ENCODE measurements around the gene GOLM1. TPM values are rescaled to one million over a fixed set of nuclear protein-coding genes. Genes with fewer than 3 reads are reported as not detected.

Gene GOLM1
- total and polyA plus RNA-seq, 2 of the 8 experiments (the other 6 are each of a cell fraction or from before 2014, with no cell fraction given) = 45.9 to 88.9 TPM

GRCh38 chr9:85994191-85994590 lies 105.2 kb downstream of the GOLM1 start:
- H4K8ac ChIP-seq (ENCODE audit: extremely low read depth, insufficient read depth, low read length) = no peak overlapping the region
- H2BK20ac ChIP-seq (ENCODE audit: low read length) = no peak overlapping the region
- no peaks in the 10 kb centered on the region for H3K27me3 ChIP-seq (replicated peaks in 1 of 4; ENCODE audit: control insufficient read depth in 3 of 4, extremely low read depth in 1 of 4, insufficient read depth in 3 of 4, low read length in 3 of 4)
- no peak overlapping the region for H2BK5ac ChIP-seq (ENCODE audit: low read depth, low read length)
- DNase-seq (ENCODE audit: low read depth in 1 of 2, low spot score in 2 of 2) (no peak), FAIRE-seq (no peak)
- no peak overlapping the region for H2BK15ac ChIP-seq (ENCODE audit: low read length)
- no peak overlapping the region for H3K9ac ChIP-seq (replicated peaks in 1 of 4; ENCODE audit: extremely low read depth in 1 of 4, low read depth in 3 of 4, low read length in 3 of 4)
- H3K23me2 ChIP-seq (ENCODE audit: low read depth, low read length) = no peaks in the 10 kb centered on the region; the same call in 1 of the 2 replicates
- peaks cover 0 to 16% (median 4%) of the 10 kb centered on the region in 4 experiments; a peak in 5 of 8 replicates for H3K36me3 ChIP-seq (ENCODE audit: control insufficient read depth in 2 of 4, insufficient read depth in 4 of 4, low read length in 3 of 4)
- peaks cover 0 to 3% of the 10 kb centered on the region in 2 experiments; a peak in 1 of 4 replicates for H3K79me2 ChIP-seq (ENCODE audit: control insufficient read depth in 1 of 2, insufficient read depth in 2 of 2, low read length in 2 of 2)
- no peak overlapping the region for H3K18ac ChIP-seq (ENCODE audit: extremely low read depth, low read length)
- no peaks in the 10 kb centered on the region for H3K9me3 ChIP-seq (ENCODE audit: insufficient read depth in 2 of 2, low read depth in 1 of 2, low read length in 1 of 2)
- no peak overlapping the region for H2BK120ac ChIP-seq (replicated peaks; ENCODE audit: low read depth, low read length)
- no peak overlapping the region for H4K5ac ChIP-seq (ENCODE audit: insufficient read length, low read depth, low read length)
- H3K4me3 ChIP-seq (ENCODE audit: extremely low read depth in 1 of 4, insufficient read depth in 2 of 4, low read depth in 3 of 4, low read length in 4 of 4) = no peak overlapping the region
- H2AFZ ChIP-seq (ENCODE audit: low read length) = no peak overlapping the region
- 85% methylated on average over 2 of the region's 2 CpGs; no CpG with 5 or more reads in 1 of the 2 experiments for WGBS, 2 experiments (ENCODE audit: extremely low coverage in 1 of 2, insufficient coverage in 1 of 2, insufficient read length in 1 of 2, insufficient replicate concordance in 2 of 2, low coverage in 1 of 2, low lambda C conversion rate in 2 of 2, missing lambda C conversion rate in 1 of 2)
- no peak overlapping the region for H3K27ac ChIP-seq (ENCODE audit: low read depth, low read length)
- TF ChIP-seq POLR2A (IDR thresholded peaks at IDR 0.05; ENCODE audit: control extremely low read depth in 1 of 2, low read depth in 2 of 2, low read length in 2 of 2) (no peak), RAD21 (IDR thresholded peaks at IDR 0.05 in 1 of 2, conservative IDR thresholded peaks at IDR 0.05 in 1 of 2; ENCODE audit: low read depth in 2 of 2, low read length in 2 of 2) (no peak), JUND (IDR thresholded peaks at IDR 0.05; ENCODE audit: low read length) (no peak), NRF1 (IDR thresholded peaks at IDR 0.05; ENCODE audit: low read depth, low read length) (no peak)
- H2BK12ac ChIP-seq (ENCODE audit: low read depth, low read length) = no peak overlapping the region
- H3K79me1 ChIP-seq (ENCODE audit: low read depth, low read length) = 0 out of 2 replicates have a peak, but pooled peaks cover 2% of the 10 kb centered on the region
- no peaks in the 10 kb centered on the region for H3K4me1 ChIP-seq (replicated peaks in 1 of 4; ENCODE audit: control insufficient read depth in 3 of 4, insufficient read depth in 4 of 4, low read length in 3 of 4)
- no peak overlapping the region for H3K56ac ChIP-seq (replicated peaks; ENCODE audit: insufficient read length, low read depth, low read length)
- H4K20me1 ChIP-seq (replicated peaks in 1 of 2; ENCODE audit: control insufficient read depth in 1 of 2, insufficient read depth in 2 of 2, low read length in 2 of 2) = no peaks in the 10 kb centered on the region
- H3K14ac ChIP-seq (ENCODE audit: insufficient read length) = no peak overlapping the region
- H3K4ac ChIP-seq (replicated peaks; ENCODE audit: insufficient read length, low read depth, low read length) = no peak overlapping the region
- H2AK5ac ChIP-seq (ENCODE audit: low read depth, low read length) = no peak overlapping the region
- H4K91ac ChIP-seq (replicated peaks; ENCODE audit: insufficient read length, low read length) = no peak overlapping the region
- H3K4me2 ChIP-seq (ENCODE audit: insufficient read depth in 1 of 2, low read depth in 2 of 2, low read length in 2 of 2) = no peak overlapping the region
- ChIA-PET POLR2A (ENCODE audit: partially characterized antibody) (no interaction called here), CTCF (ENCODE audit: partially characterized antibody) (no interaction called here)
- no peak overlapping the region for H3K23ac ChIP-seq (ENCODE audit: insufficient read length)
